HepG2 (cell line): ENCODE measurements around the gene GSDMA. TPM values are rescaled to one million over a fixed set of nuclear protein-coding genes. Genes with fewer than 3 reads are reported as not detected.

ENCODE experiments used
- ATAC-seq: fragments of 200-7000 bp; cut with Tn5 transposase; 3 replicates; pipeline ENCODE4 v1.9.1; 2020; ENCODE audit warnings: mild to moderate bottlenecking, moderate library complexity
- BruUV-seq: library from RNA; stranded (reverse); fragments of 400-500 nt; replicated peaks from 2 replicates; lab custom pipeline; 2021; lab: Mats Ljungman, UMichigan
- CTCF ChIA-PET: fragments of 300-600 bp; formaldehyde crosslinking; extraction: SDS; loops from one replicate; lab custom pipeline; 2021; ENCODE audit warnings: low total read pairs, inconsistent platforms, low intra/inter-chr PET ratio; lab: Yijun Ruan, JAX
- POLR2A ChIA-PET: fragments of 350-600 bp; sonication (Branson Sonifier 250); formaldehyde crosslinking; loops from one replicate; lab custom pipeline; 2020; ENCODE audit warnings: antibody characterized with exemption, inconsistent platforms; lab: Yijun Ruan, JAX
- DNase-seq: peaks from one replicate; pipeline ENCODE4 v3.0.0-alpha.2; 2015; ENCODE audit warnings: low spot score
- FAIRE-seq: peaks from 3 replicates; lab custom pipeline; 2011; peaks lifted over from hg19 to GRCh38; lab: Jason Lieb, UNC
- H2AFZ ChIP-seq: one replicate; pipeline ENCODE4 v1.6.1; 2011; ENCODE audit warnings: low read length, inconsistent platforms
- H3K27ac ChIP-seq: fragments of 300-600 bp; 3 replicates; pipeline ENCODE4 v1.8.0; 2011; ENCODE audit warnings: mixed run types, mild to moderate bottlenecking, mixed read lengths, low read length, inconsistent platforms; ENCODE audit not compliant: insufficient read depth; ENCODE audit errors: extremely low read length
- H3K27me3 ChIP-seq, 2 experiments: fragments of 200-600 bp in 1 of 2; 2 replicates in 1 of 2; 3 replicates in 1 of 2; pipeline versions ENCODE4 v1.6.0 to v1.8.0; 2011; ENCODE audit warnings: low read length in 2 of 2, mild to moderate bottlenecking in 2 of 2, moderate library complexity in 2 of 2, inconsistent platforms in 1 of 2; ENCODE audit not compliant: insufficient read depth in 2 of 2, control insufficient read depth in 1 of 2
- H3K36me3 ChIP-seq, 2 experiments: fragments of 200-600 bp in 1 of 2; replicated peaks in 1 of 2; 2 replicates in 1 of 2; 3 replicates in 1 of 2; pipeline versions ENCODE4 v1.5.1 to v1.8.0; 2011; ENCODE audit warnings: low read length in 2 of 2, inconsistent platforms in 1 of 2; ENCODE audit not compliant: insufficient read depth in 2 of 2, control insufficient read depth in 1 of 2
- H3K4me1 ChIP-seq: 2 replicates; pipeline ENCODE4 v1.5.1; 2012; ENCODE audit warnings: low read length, inconsistent platforms; ENCODE audit not compliant: insufficient read depth
- H3K4me2 ChIP-seq: 2 replicates; pipeline ENCODE4 v1.6.0; 2011; ENCODE audit warnings: low read depth, low read length, inconsistent platforms
- H3K4me3 ChIP-seq, 3 experiments: fragments of 200-600 bp in 1 of 3; sonication (generic), shearing (Covaris generic) in 1 of 3; replicated peaks in 1 of 3; 2 replicates each; pipeline ENCODE4 v1.5.1; 2011 to 2016; ENCODE audit warnings: low read length in 3 of 3, inconsistent platforms in 2 of 3, low read depth in 2 of 3, mild to moderate bottlenecking in 2 of 3, control low read depth in 1 of 3, mixed read lengths in 1 of 3; ENCODE audit not compliant: insufficient read depth in 1 of 3
- H3K79me2 ChIP-seq: one replicate; pipeline ENCODE4 v1.6.1; 2011; ENCODE audit warnings: low read length, inconsistent platforms; ENCODE audit not compliant: insufficient read depth
- H3K9ac ChIP-seq: 2 replicates; pipeline ENCODE4 v1.6.0; 2011; ENCODE audit warnings: mild to moderate bottlenecking, low read depth, low read length, inconsistent platforms; ENCODE audit not compliant: insufficient read depth
- H3K9me3 ChIP-seq: 2 replicates; pipeline ENCODE4 v1.5.1; 2012; ENCODE audit warnings: mild to moderate bottlenecking, low read length
- H4K20me1 ChIP-seq: 2 replicates; pipeline ENCODE4 v1.6.0; 2011; ENCODE audit warnings: inconsistent platforms, mild to moderate bottlenecking, low read length, moderate library complexity; ENCODE audit not compliant: insufficient read depth
- AKAP8 ChIP-seq: sonication (generic); formaldehyde crosslinking; IDR thresholded peaks from 2 replicates; pipeline ENCODE4 v1.5.1; 2020; ENCODE audit warnings: mild to moderate bottlenecking, missing genetic modification reagents
- CENPX ChIP-seq: sonication (generic); formaldehyde crosslinking; IDR thresholded peaks from 2 replicates; pipeline ENCODE4 v1.9.0; 2021; ENCODE audit warnings: mild to moderate bottlenecking, missing genetic modification reagents, moderate library complexity
- EED ChIP-seq: sonication (generic); formaldehyde crosslinking; IDR thresholded peaks from 2 replicates; pipeline ENCODE4 v1.5.0; 2020; ENCODE audit warnings: mild to moderate bottlenecking, missing genetic modification reagents
- FOXA3 ChIP-seq: IDR thresholded peaks from 2 replicates; pipeline ENCODE4 v1.6.1; 2016; ENCODE audit warnings: missing genetic modification reagents, missing compliant biosample characterization
- FOXO4 ChIP-seq: sonication (generic); formaldehyde crosslinking; conservative IDR thresholded peaks from 2 replicates; pipeline ENCODE4 v1.8.1; 2023; ENCODE audit warnings: missing genetic modification reagents
- GATAD1 ChIP-seq: IDR thresholded peaks from 2 replicates; pipeline ENCODE4 v1.6.1; 2016; ENCODE audit warnings: missing genetic modification reagents, missing compliant biosample characterization
- IKZF5 ChIP-seq: IDR thresholded peaks from 2 replicates; pipeline ENCODE4 v1.6.1; 2018; ENCODE audit warnings: missing genetic modification reagents, mild to moderate bottlenecking, missing compliant biosample characterization
- MAZ ChIP-seq, 2 experiments: sonication (generic) in 1 of 2; formaldehyde crosslinking in 1 of 2; IDR thresholded peaks; 2 replicates each; pipeline versions ENCODE4 v1.5.0 to v1.6.1; 2012 to 2020; ENCODE audit warnings: low read depth in 2 of 2, mild to moderate bottlenecking in 2 of 2, borderline replicate concordance in 1 of 2, improper control_type of control experiment in 1 of 2, low read length in 1 of 2, missing genetic modification reagents in 1 of 2, moderate library complexity in 1 of 2
- MTERF4 ChIP-seq: sonication (generic); formaldehyde crosslinking; IDR thresholded peaks from 2 replicates; pipeline ENCODE4 v1.8.0; 2023; ENCODE audit warnings: mild to moderate bottlenecking, missing genetic modification reagents
- POLR2A ChIP-seq, 2 experiments: IDR thresholded peaks; 2 replicates each; pipeline ENCODE4 v1.6.1; 2011; ENCODE audit warnings: low read depth in 2 of 2, low read length in 2 of 2, mild to moderate bottlenecking in 1 of 2, moderate library complexity in 1 of 2; ENCODE audit not compliant: insufficient read depth in 1 of 2
- RBM22 ChIP-seq: fragments of 200-400 bp; formaldehyde crosslinking; optimal IDR thresholded peaks from 2 replicates; pipeline ENCODE3; 2017; ENCODE audit warnings: mild to moderate bottlenecking, low read length, moderate library complexity
- SALL1 ChIP-seq: sonication (generic); formaldehyde crosslinking; IDR thresholded peaks from 2 replicates; pipeline ENCODE4 v1.8.0; 2022; ENCODE audit warnings: mild to moderate bottlenecking, missing genetic modification reagents
- SP1 ChIP-seq, 2 experiments: fragments of 450-650 bp in 1 of 2; sonication (generic) in 1 of 2; formaldehyde crosslinking in 1 of 2; IDR thresholded peaks; 2 replicates each; pipeline versions ENCODE4 v1.4.0 to v1.6.1; 2016 to 2020; ENCODE audit warnings: missing genetic modification reagents in 1 of 2
- TARDBP ChIP-seq: sonication (generic); formaldehyde crosslinking; IDR thresholded peaks from 2 replicates; pipeline ENCODE4 v1.8.0; 2022; ENCODE audit warnings: mild to moderate bottlenecking, missing genetic modification reagents
- TEAD3 ChIP-seq: optimal IDR thresholded peaks from 2 replicates; pipeline ENCODE3; 2016; ENCODE audit warnings: borderline replicate concordance
- ZBTB20 ChIP-seq: sonication (generic); formaldehyde crosslinking; IDR thresholded peaks from 2 replicates; pipeline ENCODE4 v1.8.1; 2023; ENCODE audit warnings: missing genetic modification reagents, low read depth, mild to moderate bottlenecking, borderline replicate concordance
- ZFP91 ChIP-seq: sonication (generic); formaldehyde crosslinking; IDR thresholded peaks from 2 replicates; pipeline ENCODE4 v1.9.0; 2022; ENCODE audit warnings: missing genetic modification reagents, mild to moderate bottlenecking, borderline replicate concordance
- ZNF773 ChIP-seq: sonication (generic); formaldehyde crosslinking; IDR thresholded peaks from 2 replicates; pipeline ENCODE4 v1.4.0; 2020; ENCODE audit warnings: missing genetic modification reagents, borderline replicate concordance
- ZNF792 ChIP-seq: IDR thresholded peaks from 2 replicates; pipeline ENCODE4 v1.6.1; 2016
- WGBS: methylation state at CpG from one replicate; pipeline ENCODE4 v1.1.6; 2017; ENCODE audit warnings: low lambda C conversion rate; 5-methylcytosine and 5-hydroxymethylcytosine counted together
- in situ Hi-C: cut with HindIII; loops from 2 replicates; pipeline ENCODE4 v1.10.0; 2017; ENCODE audit warnings: low pct_unique_long_range_greater_than_20kb; ENCODE audit not compliant: extremely low pct_ligation_motif_present
- intact Hi-C: fragments of 100-400 bp; cut with micrococcal nuclease; formaldehyde crosslinking; loops from one replicate; pipeline ENCODE4 v1.10.0; 2022; ENCODE audit not compliant: unreplicated experiment
- polyA plus RNA-seq, 8 experiments: library from polyadenylated mRNA; depleted of rRNA in 3 of 8; stranded (reverse) in 7 of 8; unstranded in 1 of 8; fragments of >200 nt; fragmentation: Illumina TruSeq in 4 of 8; extraction: Trizol in 4 of 8; gene quantifications; 2 replicates each; pipeline versions ENCODE4 v1.2.1 to v1.2.3, GENCODE V29; 2011 to 2016; ENCODE audit warnings: low read depth in 4 of 8, missing spikeins in 1 of 8, mixed read lengths in 1 of 8; ENCODE audit not compliant: insufficient read depth in 1 of 8
- total RNA-seq, 5 experiments: library from RNA; depleted of rRNA; stranded (reverse); fragments of >200 nt; fragmentation: Illumina TruSeq; extraction: Trizol; gene quantifications; 2 replicates each; pipeline ENCODE4 v1.2.3, GENCODE V29; 2016; ENCODE audit warnings: low read depth in 1 of 5

The GSDMA gene
- total and polyA plus RNA-seq, 2 of the 13 experiments (the other 11 are each of a cell fraction or from before 2014, with no cell fraction given) = not detected

GRCh38 chr17:39919087-39919683 lies 43.6 kb upstream of the GSDMA start:
- no TSS peak for BruUV-seq
- POLR2A ChIA-PET = interaction anchor here (0.5 to 1.9 kb wide), 5 partner anchors 7 to 218 kb away, joined by 3 to 4 read pairs (median 3); no protein-coding TSS in a partner anchor
- Histone ChIP-seq H3K9me3 (no peaks in the 10 kb centered on the region), H3K27me3 (no peaks in the 10 kb centered on the region), H4K20me1 (peaks cover 6% of the 10 kb centered on the region; the same call in 1 of the 2 replicates), H3K79me2 (peaks cover 20% of the 10 kb centered on the region), H3K27ac (no peak overlapping the region), H3K4me3 (no peak overlapping the region), H3K4me2 (no peak overlapping the region), H2AFZ (no peak overlapping the region), H3K36me3 (peaks cover 23 to 25% of the 10 kb centered on the region in 2 experiments), H3K9ac (no peak overlapping the region), H3K4me1 (peaks cover 93% of the 10 kb centered on the region)
- intact Hi-C loops = no loop called here
- in situ Hi-C loops = no loop called here
- ATAC-seq (no peak), DNase-seq (no peak), FAIRE-seq (no peak)
- CTCF ChIA-PET = no interaction called here
- 97% methylated on average over 9 of the region's 9 CpGs for WGBS
- peak; percentile 28; the same call in 1 of the 2 replicates for TF ChIP-seq SALL1
- TF ChIP-seq CENPX = no peak
- TF ChIP-seq MTERF4 = no peak
- TF ChIP-seq ZFP91 (CRISPR knock-in tag) = 0 out of 2 replicates have a peak, but pooled peaks have one; percentile 28
- TF ChIP-seq ZBTB20 (CRISPR knock-in tag) = no peak
- TF ChIP-seq ZNF792 (CRISPR knock-in tag) = 0 out of 2 replicates have a peak, but pooled peaks have one; percentile 24
- no peak for TF ChIP-seq SP1 (IDR thresholded peaks at IDR 0.05)
- peak; percentile 17; the same call in 1 of the 2 replicates for TF ChIP-seq SP1 (CRISPR knock-in tag; IDR thresholded peaks at IDR 0.05)
- no peak for TF ChIP-seq FOXA3
- peak; percentile 20 for TF ChIP-seq TEAD3 (CRISPR knock-in tag)
- TF ChIP-seq AKAP8 (CRISPR knock-in tag) = peak; percentile 96
- no peak for TF ChIP-seq TARDBP (CRISPR knock-in tag)
- TF ChIP-seq ZNF773 (CRISPR knock-in tag) = no peak
- TF ChIP-seq IKZF5 (CRISPR knock-in tag) = 0 out of 2 replicates have a peak, but pooled peaks have one; percentile 6
- 0 out of 2 replicates have a peak, but pooled peaks have one; percentile 27 for TF ChIP-seq FOXO4 (CRISPR knock-in tag)
- peak; percentile 41; the same call in 1 of the 2 replicates for TF ChIP-seq EED (CRISPR knock-in tag)
- TF ChIP-seq MAZ (IDR thresholded peaks at IDR 0.05; ENCODE audit: borderline replicate concordance, low read depth, low read length) = no peak
- TF ChIP-seq MAZ (CRISPR knock-in tag; IDR thresholded peaks at IDR 0.05; ENCODE audit: low read depth) = 0 out of 2 replicates have a peak, but pooled peaks have one; percentile 25
- TF ChIP-seq RBM22 = peak; percentile 41
- TF ChIP-seq POLR2A (IDR thresholded peaks at IDR 0.05; ENCODE audit: insufficient read depth in 1 of 2, low read depth in 2 of 2, low read length in 2 of 2) = peak in 1 of 2 experiments; percentile 52; a peak in 1 of 4 replicates
- TF ChIP-seq GATAD1 = no peak
